Measurements from ENCODE around the gene ING5.
"Not testable (repeated sequence)": the region's sequence is repeated elsewhere in the genome, so short reads cannot be mapped to it uniquely, and the experiment has no call there.

ING5 gene

GRCh38 chr2:241741016-241741415 is 39.2 kb downstream of the ING5 start:
- DNase-seq = peak; percentile 46 to 62

DNA sequence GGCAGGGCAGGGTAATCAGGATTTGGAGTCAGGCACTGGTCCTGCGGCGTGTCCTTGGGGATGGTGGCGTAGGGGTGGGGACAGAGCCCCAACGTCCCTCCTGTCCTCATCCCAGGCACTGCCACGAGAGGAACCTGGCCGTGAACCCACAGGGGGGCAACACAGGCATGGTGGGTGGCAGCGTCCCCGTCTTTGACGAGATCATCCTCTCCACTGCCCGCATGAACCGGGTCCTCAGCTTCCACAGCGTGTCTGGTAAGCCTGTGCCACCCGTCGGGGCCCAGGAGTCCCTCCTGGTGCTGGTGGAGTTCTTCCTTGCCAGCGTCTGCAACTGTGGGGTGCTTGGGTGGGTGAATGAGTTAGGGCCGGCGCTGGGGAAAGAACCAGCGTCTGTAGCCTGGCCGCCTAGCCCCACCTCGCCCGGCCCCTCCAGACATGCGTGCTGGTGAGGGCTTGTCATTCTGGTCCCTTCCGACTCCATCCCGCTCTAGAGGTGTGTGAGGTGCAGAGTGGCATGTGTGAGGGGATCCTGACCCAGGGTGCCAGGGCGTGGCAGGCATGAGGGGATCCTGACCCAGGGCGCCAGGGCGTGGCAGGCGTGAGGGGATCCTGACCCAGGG is 40.6 kb downstream of the ING5 start:
- DNase-seq = no peak

DNA sequence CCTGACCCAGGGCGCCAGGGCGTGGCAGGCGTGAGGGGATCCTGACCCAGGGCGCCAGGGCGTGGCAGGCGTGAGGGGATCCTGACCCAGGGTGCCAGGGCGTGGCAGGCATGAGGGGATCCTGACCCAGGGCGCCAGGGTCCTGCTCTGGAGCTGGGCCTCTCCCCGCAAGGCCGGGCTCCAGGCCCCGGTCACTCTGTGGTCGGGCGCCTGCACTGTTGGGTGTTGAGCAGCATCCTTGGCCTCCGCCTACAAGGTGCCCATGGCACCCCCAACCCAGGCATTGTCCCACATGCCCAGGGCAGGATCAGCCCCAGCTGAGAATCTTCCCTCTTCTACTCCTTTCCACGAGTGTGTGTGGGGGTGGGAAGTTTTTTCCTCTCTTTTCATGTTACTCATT is 41.2 kb downstream of the ING5 start:
- not testable (repeated sequence) for DNase-seq

DNA sequence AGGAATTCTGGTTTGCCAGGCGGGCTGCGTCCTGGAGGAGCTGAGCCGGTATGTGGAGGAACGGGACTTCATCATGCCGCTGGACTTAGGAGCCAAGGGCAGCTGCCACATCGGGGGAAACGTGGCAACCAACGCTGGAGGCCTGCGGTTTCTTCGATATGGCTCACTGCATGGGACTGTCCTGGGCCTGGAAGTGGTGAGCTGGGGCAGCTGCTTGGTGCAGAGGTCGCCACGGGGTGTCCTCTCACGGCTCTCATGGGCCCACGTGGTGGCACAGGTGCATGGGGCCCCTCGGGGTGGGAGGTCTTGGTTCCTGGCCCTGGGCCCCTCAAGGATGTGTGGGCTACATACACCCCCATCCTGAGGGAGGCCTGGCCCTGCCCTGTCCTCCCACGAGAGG is 41.8 kb downstream of the ING5 start:
- DNase-seq = no peak

- no peak for DNase-seq
Measured at GRCh38 chr2:241744028-241744754, 42.4 kb downstream of the ING5 start.

DNA sequence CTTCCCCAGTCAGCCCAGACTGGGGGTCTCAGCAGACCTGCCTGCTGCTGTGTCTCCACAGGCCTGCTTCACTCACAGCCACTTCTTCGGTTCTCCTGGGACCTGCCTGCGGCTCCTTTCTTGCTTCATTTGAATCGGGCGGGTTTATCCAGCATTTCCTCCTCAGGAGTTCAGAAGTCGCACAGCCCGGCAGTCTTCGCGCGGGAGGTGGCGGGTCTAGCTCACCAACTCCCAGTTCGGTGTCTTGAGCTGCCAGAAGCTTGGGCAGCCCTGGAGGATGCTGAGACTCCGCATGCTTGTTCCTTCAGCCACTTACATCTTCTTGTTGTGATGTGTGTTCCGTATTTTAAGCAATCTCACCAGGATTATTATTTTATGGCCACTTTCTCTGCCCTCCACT is 43.4 kb downstream of the ING5 start:
- no peak for DNase-seq

- DNase-seq = no peak
Measured at GRCh38 chr2:241746084-241746483, 44.2 kb downstream of the ING5 start.

DNA sequence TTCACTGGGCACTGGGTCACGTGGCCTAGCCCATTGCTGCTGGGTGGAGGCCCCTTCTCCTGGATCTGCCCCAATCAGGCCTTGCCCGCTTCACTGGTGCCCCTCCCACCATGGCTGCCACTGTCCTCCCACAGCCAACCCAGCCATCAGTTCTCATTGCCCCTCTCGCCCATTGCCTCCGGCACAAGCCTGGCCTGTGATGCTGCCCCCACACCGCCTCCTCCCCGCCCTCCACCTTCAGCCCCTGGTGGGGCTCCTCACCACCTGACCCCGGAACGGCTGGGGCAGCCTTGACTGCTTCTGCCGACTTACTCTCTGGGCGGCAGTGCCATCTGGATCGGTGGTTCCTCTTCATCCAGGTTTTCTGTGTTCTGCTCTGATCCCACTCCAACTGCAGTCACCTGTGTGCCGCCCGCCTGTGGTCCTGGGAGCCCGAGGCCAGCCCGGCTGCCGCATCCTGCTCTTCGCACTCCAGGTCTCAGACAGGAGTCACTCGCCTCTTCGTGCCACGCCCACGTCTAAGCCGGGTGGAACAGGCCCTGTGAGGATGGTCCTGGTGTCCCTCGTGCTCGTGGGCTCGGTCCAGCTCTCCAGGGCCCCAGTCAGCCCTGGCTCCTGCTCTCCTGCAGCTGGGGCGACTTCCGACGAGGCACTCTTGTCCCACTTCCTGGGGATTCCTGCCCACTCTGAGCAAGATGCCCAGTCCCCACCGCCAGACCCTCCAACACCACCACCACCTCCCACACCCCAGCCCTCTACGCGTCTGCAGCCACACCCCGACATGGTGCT is 46.8 kb downstream of the ING5 start:
- DNase-seq = no peak

GRCh38 chr2:241750076-241750840 is 48.4 kb downstream of the ING5 start:
- no peak for DNase-seq

- no peak for DNase-seq
Measured at GRCh38 chr2:241751152-241751551, 49.3 kb downstream of the ING5 start.

- DNase-seq = no peak
Measured at GRCh38 chr2:241751776-241752175, 49.9 kb downstream of the ING5 start.

DNA sequence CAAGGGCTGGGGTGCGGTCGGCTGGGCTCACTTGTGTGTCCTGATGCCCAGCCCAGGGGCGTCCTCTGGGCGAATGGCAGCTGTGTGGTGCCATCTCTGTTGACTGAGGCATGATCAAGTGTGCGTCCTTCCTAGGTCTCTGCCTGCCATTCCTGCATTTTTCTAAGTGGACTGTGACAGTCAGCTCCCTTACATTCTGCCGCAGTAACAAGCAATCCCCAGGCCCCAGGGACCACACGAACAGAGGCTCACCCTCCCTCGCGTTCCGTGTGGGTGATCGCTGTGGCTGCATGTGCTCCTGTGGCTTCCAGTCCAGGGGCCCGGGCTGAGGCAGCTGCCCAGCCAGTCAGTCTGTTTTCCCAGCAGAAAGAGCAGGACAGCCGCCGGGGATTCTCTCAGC is 50.4 kb downstream of the ING5 start:
- no peak for DNase-seq

GRCh38 chr2:241752689-241753276 is 50.9 kb downstream of the ING5 start:
- DNase-seq = no peak

- no peak for DNase-seq
Measured at GRCh38 chr2:241753493-241753892, 51.7 kb downstream of the ING5 start.

DNA sequence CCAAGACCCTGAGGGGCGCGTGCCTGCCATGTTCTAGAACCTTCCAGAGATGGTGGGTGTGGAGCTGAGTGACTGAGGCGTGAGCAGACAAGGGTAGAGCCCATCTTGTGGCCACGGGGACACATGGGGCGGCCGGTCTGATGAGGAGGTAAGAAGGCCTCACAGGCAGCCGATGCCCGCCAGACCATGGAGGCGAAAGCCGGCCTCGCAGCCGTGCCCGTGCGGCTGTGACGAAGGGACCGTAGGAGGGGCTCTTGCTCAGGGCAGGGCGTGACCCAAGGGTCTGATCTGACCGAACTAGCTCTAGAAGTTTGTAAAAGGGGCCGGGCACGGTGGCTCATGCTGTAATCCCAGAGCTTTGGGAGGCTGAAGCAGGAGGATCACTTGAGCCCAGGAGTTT is 52.2 kb downstream of the ING5 start:
- no peak for DNase-seq

GRCh38 chr2:241755166-241755565 is 53.3 kb downstream of the ING5 start:
- no peak for DNase-seq

- no peak for DNase-seq
Measured at GRCh38 chr2:241755777-241756176, 53.9 kb downstream of the ING5 start.

DNA sequence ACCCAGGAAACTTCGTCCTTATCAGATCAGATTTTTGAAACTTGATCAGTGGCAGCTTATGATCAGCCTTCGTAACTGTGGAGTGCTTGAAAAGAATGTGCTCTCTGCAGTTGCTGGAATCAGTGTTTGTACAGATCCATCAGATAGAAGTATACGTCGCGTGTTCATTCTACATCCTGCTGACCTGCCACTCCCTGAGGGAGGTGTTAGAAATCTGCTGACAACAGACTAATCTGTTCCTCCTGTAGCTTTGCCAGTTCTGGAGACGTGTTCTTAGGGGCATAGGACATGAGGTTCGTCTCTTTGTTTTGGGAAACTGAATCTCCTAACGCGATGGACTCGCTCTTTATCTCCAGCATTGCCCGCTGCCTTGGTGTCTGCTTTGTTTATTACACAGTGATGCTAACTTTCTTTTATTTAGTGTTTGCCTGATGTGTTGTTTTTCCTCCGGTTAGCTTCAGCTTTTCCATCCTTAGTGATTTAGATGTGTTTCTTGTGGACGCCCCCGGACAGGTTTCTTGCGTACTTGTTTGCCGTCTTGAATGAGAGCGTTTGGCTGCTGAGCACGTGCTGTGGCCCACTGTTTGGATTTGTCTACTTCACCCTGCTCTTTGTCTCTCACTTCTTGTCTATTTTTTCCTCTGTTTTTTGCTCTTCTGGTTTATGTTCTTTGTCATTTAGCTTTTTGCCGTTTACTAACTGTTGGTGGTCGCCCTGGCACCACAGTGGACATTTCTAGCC is 57.4 kb downstream of the ING5 start:
- no peak for DNase-seq

DNA sequence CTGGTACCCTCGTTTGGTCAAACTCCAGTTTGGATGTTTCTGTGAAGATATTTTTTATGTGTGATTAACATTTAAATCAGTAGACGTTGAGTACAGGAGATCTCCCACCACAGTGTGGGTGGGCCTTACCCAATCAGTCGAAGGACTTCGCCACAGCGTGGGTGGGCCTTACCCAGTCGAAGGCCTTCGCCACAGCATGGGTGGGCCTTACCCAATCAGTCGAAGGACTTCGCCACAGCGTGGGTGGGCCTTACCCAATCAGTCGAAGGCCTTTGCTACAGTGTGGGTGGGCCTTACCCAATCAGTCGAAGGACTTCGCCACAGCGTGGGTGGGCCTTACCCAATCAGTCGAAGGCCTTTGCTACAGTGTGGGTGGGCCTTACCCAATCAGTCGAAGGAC is 58.1 kb downstream of the ING5 start:
- not testable (repeated sequence) for DNase-seq

DNA sequence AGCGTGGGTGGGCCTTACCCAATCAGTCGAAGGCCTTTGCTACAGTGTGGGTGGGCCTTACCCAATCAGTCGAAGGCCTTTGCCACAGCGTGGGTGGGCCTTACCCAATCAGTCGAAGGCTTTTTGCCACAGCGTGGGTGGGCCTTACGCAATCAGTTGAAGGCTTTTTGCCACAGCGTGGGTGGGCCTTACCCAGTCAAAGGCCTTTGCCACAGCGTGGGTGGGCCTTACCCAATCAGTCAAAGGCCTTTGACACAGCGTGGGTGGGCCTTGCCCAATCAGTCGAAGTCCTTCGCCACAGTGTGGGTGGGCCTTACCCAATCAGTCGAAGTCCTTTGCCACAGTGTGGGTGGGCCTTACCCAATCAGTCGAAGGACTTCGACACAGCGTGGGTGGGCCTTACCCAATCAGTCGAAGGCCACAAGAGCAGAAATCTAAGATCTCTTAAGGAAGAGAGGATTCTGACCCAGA is 58.5 kb downstream of the ING5 start:
- DNase-seq = peak; percentile 15

DNA sequence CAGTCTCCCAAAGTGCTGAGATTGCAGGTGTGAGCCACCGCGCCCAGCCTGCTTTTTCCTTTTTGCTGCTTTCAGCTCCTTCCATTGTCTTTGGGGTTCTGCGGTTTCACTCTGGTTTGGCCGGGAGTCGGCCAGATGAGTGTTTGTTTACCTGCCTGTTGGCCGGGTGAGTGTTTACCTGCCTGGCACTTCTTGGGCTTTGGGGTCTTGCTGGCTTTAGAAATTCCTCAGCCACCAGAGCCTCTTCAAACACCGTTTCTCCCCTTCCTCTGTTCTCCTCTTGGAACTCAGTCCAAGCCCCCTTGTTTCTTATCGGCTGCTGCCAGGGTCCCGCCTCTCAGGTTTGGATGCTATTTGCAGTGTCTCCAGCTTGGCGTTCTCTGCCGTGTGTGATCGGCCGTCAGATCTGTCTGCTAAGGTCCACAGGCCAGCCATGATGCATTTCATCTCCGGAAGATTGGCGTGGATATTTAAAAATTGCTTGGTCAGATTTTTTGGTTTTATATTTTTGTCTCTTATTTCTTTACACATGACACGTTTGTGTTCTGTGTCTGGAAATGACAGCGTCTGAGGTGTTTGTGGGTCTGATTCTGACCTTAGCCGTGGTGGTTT is 60.6 kb downstream of the ING5 start:
- DNase-seq = no peak
